Kidney (tissue), 14 donors: ENCODE data around the gene FAM171A1. TPM values are rescaled to one million over a fixed set of nuclear protein-coding genes. Genes with fewer than 3 reads are reported as not detected.

Experiments used
- DNase-seq, 5 donors: peaks; one replicate each; pipeline ENCODE4 v3.0.0-alpha.2; 2013 to 2020
- FAIRE-seq: peaks from 2 replicates; lab custom pipeline; 2012; peaks lifted over from hg19 to GRCh38; lab: Jason Lieb, UNC
- H3K27ac ChIP-seq, 2 donors: one replicate each; pipeline ENCODE4 v1.7.0; 2013; ENCODE audit warnings: low read depth in 2 of 2, low read length in 2 of 2, inconsistent platforms in 1 of 2
- H3K27me3 ChIP-seq: one replicate; pipeline ENCODE4 v1.7.1; 2013; ENCODE audit warnings: low read length, inconsistent platforms; ENCODE audit not compliant: control insufficient read depth, insufficient read depth
- H3K36me3 ChIP-seq, 3 donors: one replicate each; pipeline versions ENCODE4 v1.7.0 to v1.7.1; 2013; ENCODE audit warnings: low read length in 3 of 3, control low read depth in 1 of 3, inconsistent platforms in 1 of 3; ENCODE audit not compliant: insufficient read depth in 3 of 3, control insufficient read depth in 2 of 3
- H3K4me1 ChIP-seq, 3 donors: one replicate each; pipeline versions ENCODE4 v1.7.0 to v1.7.1; 2013; ENCODE audit warnings: low read length in 3 of 3, inconsistent platforms in 1 of 3, low read depth in 1 of 3; ENCODE audit not compliant: control insufficient read depth in 2 of 3, insufficient read depth in 2 of 3
- H3K4me3 ChIP-seq, 3 donors: one replicate each; pipeline versions ENCODE4 v1.7.0 to v1.8.1; 2013; ENCODE audit warnings: low read length in 3 of 3, control low read depth in 1 of 3, inconsistent platforms in 1 of 3
- H3K9ac ChIP-seq, 3 donors: one replicate each; pipeline versions ENCODE4 v1.7.0 to v1.7.1; 2013; ENCODE audit warnings: low read length in 3 of 3, control low read depth in 1 of 3, inconsistent platforms in 1 of 3
- H3K9me3 ChIP-seq, 3 donors: one replicate each; pipeline versions ENCODE4 v1.7.0 to v1.7.1; 2013; ENCODE audit warnings: low read length in 3 of 3, control low read depth in 1 of 3, inconsistent platforms in 1 of 3; ENCODE audit not compliant: control insufficient read depth in 2 of 3, insufficient read depth in 1 of 3
- CTCF ChIP-seq: IDR thresholded peaks from 3 replicates; pipeline ENCODE4 v1.5.1; 2012; ENCODE audit warnings: mild to moderate bottlenecking, moderate library complexity, borderline replicate concordance; ENCODE audit not compliant: insufficient read depth; ENCODE audit errors: extremely low read depth
- intact Hi-C: fragments of 100-400 bp; cut with DNase I; formaldehyde crosslinking; loops from one replicate; pipeline ENCODE4 v1.11.1; 2022
- polyA plus RNA-seq: library from polyadenylated mRNA; stranded (reverse); fragments of 350-450 nt; fragmentation: Illumina TruSeq; extraction: RNeasy Lipid Tissue Mini Kit (QIAGEN cat#74804); gene quantifications from one replicate; pipeline ENCODE4 v1.2.3, GENCODE V29; 2014; ENCODE audit warnings: low read depth, low replicate concordance; ENCODE audit not compliant: insufficient read depth
- total RNA-seq: library from RNA; stranded (reverse); fragmentation: NEBNext Ultra II Directional; extraction: Animal tissue kit (Norgen Biotek cat#: 25700); gene quantifications from one replicate; pipeline ENCODE4 v1.2.1, GENCODE V29; 2021
- donor health status: control.
- donor health status: control.
- donor health status: control.
- donor health status: control.
- donor health status: control.
- donor health status: DM: yes; HTN: yes; CAD: no.
- donor health status: Normal renal cell carcinoma (clear cell type).

FAM171A1 gene
- total and polyA plus RNA-seq, 2 donors from 2014 or later = 30.4 to 53.0 TPM

DNA sequence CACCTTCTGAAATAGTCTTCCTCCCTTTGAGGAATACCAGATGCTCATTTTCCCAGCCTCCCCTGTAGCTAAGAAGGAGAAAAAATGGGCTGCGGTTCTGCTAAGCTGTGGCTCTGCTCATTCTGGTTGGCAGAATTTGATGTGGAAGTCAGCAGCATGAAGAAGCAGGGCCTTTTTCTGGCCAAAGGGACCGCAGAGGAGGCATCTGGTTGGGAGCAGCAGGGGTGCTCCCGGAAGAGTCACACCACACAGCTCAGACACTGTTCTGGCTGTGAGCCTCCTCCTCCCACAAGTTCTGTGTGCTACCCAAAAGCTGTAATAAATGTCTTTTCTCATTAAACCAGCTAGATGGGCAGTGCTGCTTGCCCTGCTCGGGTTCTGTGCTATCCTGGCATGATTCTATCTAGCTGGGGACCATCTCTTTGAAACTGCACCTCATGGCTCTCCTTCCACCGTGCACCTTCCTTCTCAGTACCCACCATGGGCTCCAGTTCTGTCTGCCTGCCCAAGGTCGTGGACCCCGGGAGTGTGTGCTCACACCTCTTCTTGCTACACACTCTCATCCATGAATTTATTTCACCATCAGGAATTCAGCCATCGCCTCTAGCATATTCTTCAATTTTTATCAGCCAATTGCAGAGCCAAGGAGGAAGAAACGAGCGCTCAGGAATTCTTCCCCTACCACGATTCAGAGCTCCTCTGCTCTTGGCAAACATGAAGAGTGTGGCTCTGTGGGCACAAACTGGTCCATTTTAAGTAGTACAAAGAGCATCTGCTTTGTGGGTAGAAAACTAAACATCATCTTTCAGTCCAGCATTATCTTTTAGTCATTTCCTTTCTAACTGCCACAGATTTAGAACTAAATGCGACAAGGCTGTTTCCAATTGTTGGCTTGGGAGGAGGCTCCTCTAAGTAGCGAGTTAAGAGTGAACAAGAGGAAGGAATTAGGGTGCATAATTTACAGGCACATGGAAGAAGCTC is 76.9 kb downstream of the FAM171A1 start:
- intact Hi-C loops = no loop called here
- Histone ChIP-seq H3K27me3 (no peaks in the 10 kb centered on the region), H3K4me3 (no peak overlapping the region), H3K9ac (no peak overlapping the region), H3K36me3 (no peaks in the 10 kb centered on the region), H3K27ac (no peak overlapping the region), H3K4me1 (no peaks in the 10 kb centered on the region), H3K9me3 (no peaks in the 10 kb centered on the region)
- no peak for TF ChIP-seq CTCF
- FAIRE-seq (no peak), DNase-seq (no peak)

- no peak for TF ChIP-seq CTCF
- FAIRE-seq = no peak
- no peaks in the 10 kb centered on the region for H3K27me3 ChIP-seq
Observed at GRCh38 chr10:15290671-15291070, 80.4 kb downstream of the FAM171A1 start.

DNA sequence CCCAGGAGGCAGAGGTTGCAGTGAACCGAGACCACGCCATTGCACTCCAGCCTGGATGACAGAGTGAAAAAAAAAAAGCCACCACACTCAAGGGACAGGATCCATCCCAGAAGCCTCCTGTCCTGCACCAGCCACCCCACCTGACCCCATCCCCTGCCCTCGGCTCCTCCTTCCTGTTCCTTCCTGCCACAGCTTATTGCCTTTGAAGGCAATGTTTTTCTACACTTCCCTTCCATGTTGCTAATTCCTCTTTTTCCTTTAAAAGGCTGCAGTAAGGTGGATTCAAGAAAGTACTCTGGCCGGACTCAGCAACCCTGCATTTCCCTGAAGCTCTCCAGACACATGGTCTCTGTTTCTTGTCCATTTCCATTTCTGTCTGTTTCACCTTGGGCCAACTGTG is 80.9 kb downstream of the FAM171A1 start:
- no peaks in the 10 kb centered on the region for H3K27me3 ChIP-seq
- H3K4me3 ChIP-seq = no peak overlapping the region
- no peaks in the 10 kb centered on the region for H3K36me3 ChIP-seq
- TF ChIP-seq CTCF = no peak
- intact Hi-C loops = no loop called here
- H3K4me1 ChIP-seq = no peaks in the 10 kb centered on the region
- H3K27ac ChIP-seq = no peak overlapping the region
- FAIRE-seq (no peak), DNase-seq (no peak)
- no peak overlapping the region for H3K9ac ChIP-seq
- no peaks in the 10 kb centered on the region for H3K9me3 ChIP-seq

More at GRCh38 chr10:15290671-15291070, 80.4 kb downstream of the FAM171A1 start:
- H3K9me3 ChIP-seq = no peaks in the 10 kb centered on the region
- no peak overlapping the region for H3K9ac ChIP-seq
- no peak overlapping the region for H3K27ac ChIP-seq
- H3K4me3 ChIP-seq = no peak overlapping the region
- no peak for DNase-seq
- H3K4me1 ChIP-seq = no peaks in the 10 kb centered on the region
- no peaks in the 10 kb centered on the region for H3K36me3 ChIP-seq
- intact Hi-C loops = no loop called here
